ENCODE results near the gene C3orf20. TPM values are rescaled to one million over a fixed set of nuclear protein-coding genes. Genes with fewer than 3 reads are reported as not detected.

Gene C3orf20
- total RNA-seq, 1 donor from 2014 or later: 0.13 TPM

DNA sequence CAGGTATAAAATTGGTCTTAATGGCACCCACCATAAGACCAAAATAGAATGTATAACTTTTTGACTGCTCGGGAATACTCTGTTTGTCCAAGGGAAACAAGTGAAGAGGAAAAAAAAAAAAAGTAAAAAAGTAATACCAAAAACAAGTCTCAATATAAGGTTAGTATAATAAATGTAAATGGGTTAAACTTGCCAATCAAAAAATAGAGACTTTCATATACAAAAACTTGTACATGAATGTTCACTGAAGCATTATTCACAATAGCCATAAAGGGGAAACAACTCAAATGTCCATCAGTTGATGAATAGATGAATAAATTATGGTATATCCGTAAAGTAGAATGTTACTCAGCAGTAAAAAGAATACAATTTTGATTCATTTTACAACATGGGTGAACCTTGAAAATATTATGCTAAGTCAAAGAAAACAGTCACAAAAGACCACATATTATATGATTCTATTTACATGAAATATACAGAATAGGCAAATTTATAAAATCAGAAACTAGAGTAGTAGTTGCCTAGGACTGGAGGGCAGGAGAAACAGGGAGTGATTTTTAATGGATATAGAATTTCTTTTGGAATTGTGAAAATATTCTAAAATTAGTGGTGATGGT is 104.2 kb downstream of the C3orf20 start:
- peaks cover 6% of the 10 kb centered on the region for H3K27me3 Mint-ChIP-seq (ENCODE audit: unreplicated experiment)
- no peak overlapping the region for H3K27ac Mint-ChIP-seq (ENCODE audit: unreplicated experiment)
- no peak for DNase-seq (ENCODE audit: low spot score)
- H3K9me3 Mint-ChIP-seq (ENCODE audit: unreplicated experiment): no peaks in the 10 kb centered on the region
- peaks cover 10% of the 10 kb centered on the region for H3K4me1 Mint-ChIP-seq (ENCODE audit: unreplicated experiment)
- no peak for TF ChIP-seq CTCF (IDR thresholded peaks at IDR 0.05; ENCODE audit: unreplicated experiment)
- H3K36me3 Mint-ChIP-seq (ENCODE audit: low read depth, unreplicated experiment): no peaks in the 10 kb centered on the region
- no peak overlapping the region for H3K4me3 Mint-ChIP-seq (ENCODE audit: unreplicated experiment)

- no peaks in the 10 kb centered on the region for H3K36me3 Mint-ChIP-seq (ENCODE audit: low read depth, unreplicated experiment)
- H3K9me3 Mint-ChIP-seq (ENCODE audit: unreplicated experiment): no peaks in the 10 kb centered on the region
- H3K4me1 Mint-ChIP-seq (ENCODE audit: unreplicated experiment): peaks cover 14% of the 10 kb centered on the region
- H3K4me3 Mint-ChIP-seq (ENCODE audit: unreplicated experiment): no peak overlapping the region
- H3K27ac Mint-ChIP-seq (ENCODE audit: unreplicated experiment): no peak overlapping the region
- peak; percentile 71 for DNase-seq (ENCODE audit: low spot score)
- H3K27me3 Mint-ChIP-seq (ENCODE audit: unreplicated experiment): peaks cover 6% of the 10 kb centered on the region
- peak; percentile 77 for TF ChIP-seq CTCF (IDR thresholded peaks at IDR 0.05; ENCODE audit: unreplicated experiment)
Measured at GRCh38 chr3:14780927-14781507, 106.1 kb downstream of the C3orf20 start.

DNA sequence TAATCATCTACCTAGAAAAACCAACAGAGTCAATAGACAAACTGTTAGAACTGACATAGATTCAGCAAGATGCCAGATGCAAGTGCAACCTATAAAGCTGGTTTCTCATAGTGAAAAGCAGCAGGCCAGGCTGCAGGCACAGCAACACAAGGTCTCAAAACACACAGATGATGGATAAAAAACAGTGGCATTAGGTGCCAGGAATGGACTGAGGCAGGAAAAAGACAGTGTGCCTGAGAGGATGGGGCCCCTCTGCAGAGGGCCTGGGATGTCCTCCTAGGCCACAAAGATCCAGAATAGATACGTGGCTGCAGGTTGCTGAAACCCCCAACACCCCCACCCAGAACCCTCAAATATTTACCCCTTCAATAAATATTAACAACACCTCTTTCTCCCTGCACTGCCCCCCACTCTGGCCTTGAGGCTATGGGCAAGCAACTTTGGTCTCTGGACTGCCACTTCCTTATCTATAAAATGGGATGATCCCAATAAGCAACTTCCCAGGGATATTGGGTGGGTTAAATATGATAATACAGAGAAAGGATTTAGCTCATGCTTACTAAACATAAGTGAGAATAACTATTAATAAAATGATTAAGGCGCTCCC is 108.6 kb downstream of the C3orf20 start:
- H3K4me1 Mint-ChIP-seq (ENCODE audit: unreplicated experiment): peaks cover 14% of the 10 kb centered on the region
- H3K27me3 Mint-ChIP-seq (ENCODE audit: unreplicated experiment): peaks cover 6% of the 10 kb centered on the region
- no peak overlapping the region for H3K27ac Mint-ChIP-seq (ENCODE audit: unreplicated experiment)
- no peaks in the 10 kb centered on the region for H3K36me3 Mint-ChIP-seq (ENCODE audit: low read depth, unreplicated experiment)
- DNase-seq (ENCODE audit: low spot score): no peak
- no peaks in the 10 kb centered on the region for H3K9me3 Mint-ChIP-seq (ENCODE audit: unreplicated experiment)
- no peak overlapping the region for H3K4me3 Mint-ChIP-seq (ENCODE audit: unreplicated experiment)
- no peak for TF ChIP-seq CTCF (IDR thresholded peaks at IDR 0.05; ENCODE audit: unreplicated experiment)

DNA sequence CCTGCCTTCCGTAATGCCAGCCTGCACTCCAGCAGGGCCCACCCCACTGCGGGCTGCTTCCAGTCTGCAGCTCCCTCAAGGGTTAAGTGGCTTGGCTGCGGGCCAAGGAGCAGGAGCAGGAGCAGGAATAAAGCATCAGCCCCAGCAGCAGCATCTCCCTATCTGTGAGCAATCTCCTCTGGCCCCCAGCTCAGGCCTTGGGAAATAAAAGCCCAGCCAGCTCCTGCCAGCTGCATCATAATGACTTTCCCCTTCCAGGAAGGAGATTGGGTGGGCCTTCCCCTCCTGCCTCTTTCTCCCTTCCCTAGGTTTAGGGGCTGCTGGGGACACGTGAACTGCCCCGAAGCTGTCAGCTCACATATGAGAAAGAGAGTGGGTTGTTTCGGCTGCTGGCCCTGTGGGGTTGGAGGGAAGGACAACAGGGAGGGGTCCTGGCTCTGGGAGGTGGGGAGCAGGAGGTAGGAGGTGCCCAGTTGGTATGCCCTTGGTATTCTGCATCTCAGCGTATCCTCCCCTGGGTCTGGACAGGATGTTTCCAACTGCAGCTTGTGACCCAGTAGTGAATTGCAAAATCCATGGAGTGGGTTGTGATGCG is 109.2 kb downstream of the C3orf20 start:
- Mint-ChIP-seq H3K4me3 (ENCODE audit: unreplicated experiment) (no peak overlapping the region), H3K36me3 (ENCODE audit: low read depth, unreplicated experiment) (no peaks in the 10 kb centered on the region), H3K4me1 (ENCODE audit: unreplicated experiment) (peaks cover 14% of the 10 kb centered on the region), H3K27me3 (ENCODE audit: unreplicated experiment) (peaks cover 6% of the 10 kb centered on the region), H3K27ac (ENCODE audit: unreplicated experiment) (no peak overlapping the region), H3K9me3 (ENCODE audit: unreplicated experiment) (no peaks in the 10 kb centered on the region)
- DNase-seq (ENCODE audit: low spot score): no peak
- no peak for TF ChIP-seq CTCF (IDR thresholded peaks at IDR 0.05; ENCODE audit: unreplicated experiment)
